Measurements from ENCODE around the gene BTBD17. TPM values are rescaled to one million over a fixed set of nuclear protein-coding genes. Genes with fewer than 3 reads are reported as not detected.

BTBD17 gene
- total RNA-seq, 2 donors from 2014 or later: 0.18 TPM; not detected in 1

GRCh38 chr17:74343121-74343520 is 18.5 kb downstream of the BTBD17 start:
- Mint-ChIP-seq H3K27me3 (ENCODE audit: insufficient read depth) (peaks cover 13% of the 10 kb centered on the region), H3K27ac (no peak overlapping the region), H3K4me1 (peaks cover 4% of the 10 kb centered on the region), H3K4me3 (no peak overlapping the region), H3K36me3 (ENCODE audit: low read depth) (no peaks in the 10 kb centered on the region), H3K9me3 (no peaks in the 10 kb centered on the region)
- Histone ChIP-seq H3K4me3 (ENCODE audit: low read length) (no peak overlapping the region), H3K36me3 (ENCODE audit: control insufficient read depth, insufficient read depth, low read length) (no peaks in the 10 kb centered on the region), H3K9me3 (ENCODE audit: control insufficient read depth, low read length) (no peaks in the 10 kb centered on the region), H3K27ac (ENCODE audit: low read depth, low read length) (no peak overlapping the region), H3K9ac (ENCODE audit: extremely low read depth, low read length, poor library complexity, severe bottlenecking) (no peak overlapping the region), H3K4me1 (ENCODE audit: control insufficient read depth, insufficient read depth, low read length) (no peaks in the 10 kb centered on the region), H3K27me3 (ENCODE audit: control insufficient read depth, insufficient read depth, low read length, poor library complexity, severe bottlenecking) (peaks cover 4% of the 10 kb centered on the region)
- no peak for DNase-seq
- TF ChIP-seq CTCF (conservative IDR thresholded peaks at IDR 0.05): no peak
- WGBS, 2 experiments (ENCODE audit: insufficient coverage in 1 of 2, insufficient read length in 1 of 2): 76 to 82% methylated on average over 5 to 8 of the region's 8 CpGs

GRCh38 chr17:74342224-74342623 is 19.4 kb downstream of the BTBD17 start:
- Histone ChIP-seq H3K9me3 (ENCODE audit: control insufficient read depth, low read length) (no peaks in the 10 kb centered on the region), H3K9ac (ENCODE audit: extremely low read depth, low read length, poor library complexity, severe bottlenecking) (no peak overlapping the region), H3K36me3 (ENCODE audit: control insufficient read depth, insufficient read depth, low read length) (no peaks in the 10 kb centered on the region), H3K4me3 (ENCODE audit: low read length) (no peak overlapping the region), H3K4me1 (ENCODE audit: control insufficient read depth, insufficient read depth, low read length) (no peaks in the 10 kb centered on the region), H3K27me3 (ENCODE audit: control insufficient read depth, insufficient read depth, low read length, poor library complexity, severe bottlenecking) (no peaks in the 10 kb centered on the region), H3K27ac (ENCODE audit: low read depth, low read length) (no peak overlapping the region)
- WGBS, 2 experiments (ENCODE audit: insufficient coverage in 1 of 2, insufficient read length in 1 of 2): 86 to 97% methylated on average over 6 to 10 of the region's 10 CpGs
- H3K27ac Mint-ChIP-seq: no peak overlapping the region
- peaks cover 4% of the 10 kb centered on the region for H3K4me1 Mint-ChIP-seq
- no peak for TF ChIP-seq CTCF (conservative IDR thresholded peaks at IDR 0.05)
- H3K4me3 Mint-ChIP-seq: no peak overlapping the region
- H3K36me3 Mint-ChIP-seq (ENCODE audit: low read depth): no peaks in the 10 kb centered on the region
- DNase-seq: no peak
- H3K27me3 Mint-ChIP-seq (ENCODE audit: insufficient read depth): peaks cover 8% of the 10 kb centered on the region
- H3K9me3 Mint-ChIP-seq: no peaks in the 10 kb centered on the region

- H3K4me1 Mint-ChIP-seq: peaks cover 11% of the 10 kb centered on the region
These were observed 21.1 kb downstream of the BTBD17 start for GRCh38 chr17:74340470-74341023.

More at GRCh38 chr17:74340470-74341023, 21.1 kb downstream of the BTBD17 start:
- Histone ChIP-seq H3K27ac (ENCODE audit: low read depth, low read length) (no peak overlapping the region), H3K9me3 (ENCODE audit: control insufficient read depth, low read length) (no peaks in the 10 kb centered on the region), H3K4me1 (ENCODE audit: control insufficient read depth, insufficient read depth, low read length) (no peaks in the 10 kb centered on the region), H3K4me3 (ENCODE audit: low read length) (no peak overlapping the region), H3K9ac (ENCODE audit: extremely low read depth, low read length, poor library complexity, severe bottlenecking) (no peak overlapping the region), H3K36me3 (ENCODE audit: control insufficient read depth, insufficient read depth, low read length) (no peaks in the 10 kb centered on the region), H3K27me3 (ENCODE audit: control insufficient read depth, insufficient read depth, low read length, poor library complexity, severe bottlenecking) (no peaks in the 10 kb centered on the region)
- Mint-ChIP-seq H3K9me3 (no peaks in the 10 kb centered on the region), H3K36me3 (ENCODE audit: low read depth) (no peaks in the 10 kb centered on the region), H3K4me3 (no peak overlapping the region), H3K27me3 (ENCODE audit: insufficient read depth) (peaks cover 8% of the 10 kb centered on the region), H3K27ac (no peak overlapping the region)
- WGBS, 2 experiments (ENCODE audit: insufficient coverage in 1 of 2, insufficient read length in 1 of 2): 69 to 82% methylated on average over 3 to 9 of the region's 13 CpGs
- no peak for DNase-seq
- no peak for TF ChIP-seq CTCF (conservative IDR thresholded peaks at IDR 0.05)

All from endodermal cell (in vitro differentiated cells).